IPS DF 4.7 (cell line): ENCODE data around the gene TCP10L.
"Not testable (repeated sequence)": the region's sequence is repeated elsewhere in the genome, so short reads cannot be mapped to it uniquely, and the experiment has no call there.

ENCODE experiments used
- DNase-seq: peaks from one replicate; pipeline ENCODE4 v3.0.0-alpha.2; 2013; ENCODE audit warnings: low spot score; ENCODE audit errors: extremely low read depth

Gene TCP10L

DNA sequence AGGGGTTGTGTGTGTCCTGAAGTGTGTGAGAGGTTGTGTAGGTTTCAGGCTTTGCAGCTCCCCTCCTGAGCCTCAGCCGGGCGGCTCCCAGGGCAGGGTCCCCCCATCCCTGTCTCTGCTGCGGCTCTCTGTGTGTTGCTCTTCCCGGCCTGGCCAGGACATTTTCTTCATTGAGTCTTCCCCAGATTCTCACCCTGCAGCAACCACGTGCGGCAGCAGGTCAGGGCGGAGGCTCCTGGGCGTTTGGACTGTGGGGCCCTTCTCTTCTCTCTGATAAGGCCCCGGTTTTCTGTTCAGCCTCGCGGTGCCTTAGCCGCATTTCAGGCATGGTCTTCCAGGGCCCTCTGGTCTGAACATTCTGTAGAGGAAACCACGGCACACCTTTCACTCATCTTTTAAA, 1.8 kb upstream of the TCP10L start:
- DNase-seq = no peak

DNA sequence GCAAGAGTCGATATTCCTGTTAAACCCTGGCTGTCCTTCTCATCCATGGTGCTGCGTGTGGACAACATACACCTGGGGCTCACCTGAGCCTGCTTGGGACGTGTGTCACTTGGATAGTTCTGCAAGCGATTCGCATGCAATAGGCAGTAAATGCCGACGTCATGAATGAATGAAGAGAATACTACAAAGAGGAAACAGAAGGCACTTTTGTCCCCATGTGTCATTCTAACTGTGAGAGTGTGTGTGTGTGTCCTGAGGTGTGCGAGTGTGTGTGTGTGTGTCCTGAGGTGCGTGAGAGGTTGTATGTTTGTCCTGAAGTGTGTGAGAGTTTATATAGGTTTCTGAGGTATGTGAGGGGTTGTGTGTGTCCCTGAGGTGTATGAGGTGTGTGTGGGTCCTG, 647 bp upstream of the TCP10L start:
- no peak for DNase-seq

DNA sequence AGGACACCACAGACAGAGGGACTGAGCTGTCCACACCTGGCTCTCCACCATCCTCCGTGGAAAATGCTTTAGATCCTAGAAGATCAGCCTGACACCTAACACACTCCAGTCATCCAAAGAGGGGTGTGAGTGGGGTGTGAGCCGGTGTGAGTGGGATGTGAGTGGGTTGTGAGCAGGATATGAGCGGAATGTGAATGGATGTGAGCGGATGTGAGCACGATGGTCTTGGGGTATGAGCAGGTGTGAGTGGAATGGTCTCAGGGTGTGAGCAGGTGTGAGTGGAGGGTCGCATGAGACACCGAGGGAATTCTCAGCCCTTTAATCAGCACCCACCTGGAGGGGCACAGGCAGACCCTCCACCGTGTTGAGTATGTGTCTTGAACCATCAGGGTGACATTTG, 851 bp downstream of the TCP10L start:
- DNase-seq = no peak

DNA sequence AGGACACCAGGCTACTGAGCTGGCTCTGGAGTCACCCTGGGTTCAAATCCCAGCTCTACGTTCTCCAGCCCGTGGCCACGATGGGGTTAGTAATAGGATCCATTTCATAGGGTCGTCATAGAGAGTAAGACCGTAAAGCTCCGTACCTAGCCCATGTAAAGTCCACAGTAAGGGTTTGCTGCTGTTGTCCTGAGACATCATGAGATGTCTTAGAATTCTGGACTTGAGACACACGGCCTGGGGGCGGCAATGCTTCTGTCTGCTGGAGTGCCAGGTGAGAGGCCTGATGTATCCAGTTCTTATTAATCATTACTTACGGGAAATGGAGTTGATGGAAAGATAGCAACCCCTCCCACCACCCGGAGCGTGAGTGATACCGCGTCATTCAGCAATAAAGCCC, 3.6 kb downstream of the TCP10L start:
- DNase-seq = no peak

DNA sequence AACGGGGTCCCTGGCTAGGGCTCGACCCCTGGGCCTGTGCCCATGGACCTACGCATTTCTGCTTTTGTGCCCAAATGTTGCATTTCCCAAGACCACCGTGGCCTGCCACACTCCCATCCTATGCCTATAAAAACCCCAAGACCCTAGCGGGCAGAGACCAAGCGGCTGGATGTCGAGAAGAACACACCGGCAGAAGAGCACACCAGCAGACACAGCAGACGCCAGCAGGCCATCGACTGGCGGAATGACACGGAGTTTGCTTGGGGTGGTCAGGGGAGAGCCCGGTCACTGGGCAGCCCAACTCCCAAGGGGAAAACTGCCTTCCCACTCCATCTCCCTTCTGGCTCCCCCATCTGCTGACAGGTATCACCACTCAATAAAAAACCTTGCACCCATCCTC, 4.4 kb downstream of the TCP10L start:
- no peak for DNase-seq

DNA sequence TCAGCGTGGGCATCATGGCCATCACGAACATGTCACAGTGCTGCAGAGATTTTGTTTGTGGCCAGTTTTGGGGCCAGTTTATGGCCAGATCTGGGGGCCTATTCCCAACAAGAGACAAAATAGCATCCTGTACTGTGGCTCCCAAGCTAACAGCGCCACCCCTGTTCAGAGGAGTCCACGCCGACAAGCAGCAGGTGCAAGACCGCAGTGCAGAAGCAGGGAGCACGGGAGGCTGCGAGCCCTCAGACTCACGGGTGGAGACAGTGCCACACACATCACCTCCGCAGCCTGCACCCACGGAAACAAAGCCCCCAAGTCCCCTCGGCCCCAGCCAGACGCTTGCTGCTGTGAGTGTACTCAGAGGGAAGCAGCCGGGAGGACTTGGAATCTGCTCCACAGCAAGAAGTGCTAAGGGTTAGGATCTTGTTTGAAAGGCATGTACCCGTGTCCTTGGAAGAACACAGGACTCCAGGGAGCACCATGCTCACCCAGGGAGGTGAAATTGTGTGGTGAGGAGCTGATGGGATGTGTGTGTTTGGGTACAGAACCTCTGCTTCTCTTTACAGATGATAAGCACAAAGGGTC, 7.1 kb downstream of the TCP10L start:
- no peak for DNase-seq

DNA sequence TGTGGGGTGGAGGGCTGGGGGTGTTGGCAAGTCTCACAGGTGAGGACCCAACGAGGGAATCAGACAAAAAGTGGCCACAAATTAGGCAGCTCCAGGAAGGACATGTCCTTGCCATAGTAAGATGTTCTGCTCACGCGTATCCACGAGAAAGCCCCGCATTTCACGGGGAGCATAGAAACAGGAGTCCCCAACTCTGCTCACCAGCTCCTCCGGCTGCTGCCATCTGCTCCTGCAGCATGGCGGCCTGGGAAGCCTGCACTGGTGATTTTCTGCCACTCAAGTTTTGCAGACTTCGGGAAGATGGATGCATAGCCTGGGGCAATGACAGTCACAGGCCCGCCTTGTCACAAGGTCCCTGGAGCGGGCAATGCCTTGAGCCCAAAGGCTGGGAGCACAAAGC, 9.3 kb downstream of the TCP10L start:
- DNase-seq = no peak

DNA sequence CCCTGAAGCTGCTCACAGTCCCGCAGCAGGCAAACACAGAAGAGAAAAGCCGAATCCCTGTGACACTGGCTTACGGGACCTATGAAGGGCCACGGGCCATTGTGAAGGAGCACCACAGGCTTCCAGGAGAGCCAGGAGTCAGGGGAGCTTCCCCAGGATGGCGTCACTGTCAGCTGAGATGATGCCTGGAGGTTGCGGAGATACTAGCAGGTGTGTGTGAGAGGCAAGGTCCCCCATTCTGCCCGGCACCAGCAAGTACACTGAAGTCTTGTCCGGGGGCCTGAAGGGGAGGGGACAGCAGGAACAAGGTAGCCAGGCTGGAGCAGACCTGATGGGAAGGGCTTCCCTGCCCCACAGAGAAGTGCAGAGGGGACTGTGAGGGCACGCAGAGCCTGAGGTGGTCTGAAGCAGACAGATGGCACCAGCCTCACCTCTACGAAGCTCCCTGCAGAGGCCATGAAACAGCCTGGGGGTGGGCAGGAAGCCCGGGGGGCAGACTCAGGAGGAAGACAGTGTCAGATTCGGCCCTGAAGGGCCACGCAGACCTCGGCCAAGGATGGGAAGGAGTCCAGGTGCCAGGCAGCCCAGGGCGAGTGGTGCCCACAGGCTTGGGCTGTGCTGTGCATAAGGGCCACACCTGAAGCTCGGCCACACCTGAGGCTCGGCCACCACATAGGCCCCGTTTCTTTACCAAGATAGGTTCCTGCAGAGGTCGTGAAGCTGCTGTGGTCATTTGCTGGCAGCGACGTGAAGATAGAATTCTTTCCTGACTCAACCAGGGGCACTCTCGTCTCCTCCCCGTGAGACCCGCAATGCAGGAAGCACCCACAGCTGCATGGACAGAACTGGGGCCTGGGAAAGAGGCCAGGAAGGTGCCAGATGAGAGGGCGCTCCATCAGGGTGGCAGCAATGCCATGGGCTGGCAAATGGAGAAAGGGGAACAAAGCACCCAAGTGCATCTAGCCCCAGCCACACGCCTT, 10.1 kb downstream of the TCP10L start:
- no peak for DNase-seq

DNA sequence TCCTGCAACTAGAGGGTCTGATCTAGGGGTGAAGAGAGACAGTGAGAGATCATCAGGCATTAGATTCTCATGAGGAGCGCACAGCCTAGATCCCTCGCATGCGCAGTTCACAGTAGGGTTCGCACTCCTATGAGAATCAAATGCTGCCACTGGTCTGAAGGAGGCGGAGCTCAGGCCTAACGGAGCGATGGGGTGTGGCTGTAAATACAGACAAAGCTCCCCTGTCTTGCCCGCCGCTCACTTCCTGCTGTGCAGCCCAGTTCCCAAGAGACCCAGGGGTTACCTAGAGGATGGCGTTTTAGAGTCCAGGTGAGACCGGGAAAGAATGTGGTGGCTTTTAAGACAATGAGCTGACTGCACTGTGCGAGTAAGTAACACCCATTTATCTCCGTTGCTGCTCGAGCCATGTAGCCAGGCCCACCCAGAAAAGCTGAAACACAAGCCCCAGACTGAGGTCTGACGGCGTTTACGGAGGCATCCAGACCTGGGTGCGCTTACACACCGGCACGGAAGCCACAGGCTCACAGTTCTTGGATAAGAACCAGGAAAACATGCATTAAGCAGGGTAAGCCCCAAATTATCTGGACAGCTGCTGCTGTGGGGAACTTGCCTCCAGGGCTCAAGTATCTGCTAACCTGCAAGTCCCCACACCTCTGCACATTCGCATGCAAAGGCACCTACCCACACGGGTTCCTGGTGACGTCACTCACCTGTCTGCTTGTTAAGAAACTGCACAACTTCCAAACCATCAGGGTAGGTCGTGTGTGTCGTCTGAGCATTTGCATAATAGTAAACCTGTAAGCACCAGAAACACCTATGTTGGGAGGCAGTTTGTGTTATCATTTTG, 12.5 kb downstream of the TCP10L start:
- no peak for DNase-seq

DNA sequence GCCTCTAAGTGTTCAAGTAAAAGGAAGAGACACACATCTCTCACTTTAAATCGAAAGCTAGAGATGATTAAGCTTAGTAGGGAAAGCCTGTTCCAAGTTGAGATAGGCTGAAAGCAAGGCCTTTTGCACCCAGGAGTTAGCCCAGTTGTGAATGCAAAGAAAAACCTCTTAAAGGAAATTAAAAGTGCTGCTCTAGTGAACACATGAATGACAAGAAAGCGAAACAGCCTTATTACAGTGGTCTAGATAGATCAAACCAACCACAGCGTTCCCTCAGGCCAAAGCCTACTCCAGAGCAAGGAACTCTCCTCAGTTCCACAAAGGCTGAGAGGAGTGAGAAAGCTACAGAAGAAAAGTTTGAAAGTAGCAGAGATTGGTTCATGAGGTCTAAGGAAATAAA, 14.9 kb downstream of the TCP10L start:
- DNase-seq = no peak

DNA sequence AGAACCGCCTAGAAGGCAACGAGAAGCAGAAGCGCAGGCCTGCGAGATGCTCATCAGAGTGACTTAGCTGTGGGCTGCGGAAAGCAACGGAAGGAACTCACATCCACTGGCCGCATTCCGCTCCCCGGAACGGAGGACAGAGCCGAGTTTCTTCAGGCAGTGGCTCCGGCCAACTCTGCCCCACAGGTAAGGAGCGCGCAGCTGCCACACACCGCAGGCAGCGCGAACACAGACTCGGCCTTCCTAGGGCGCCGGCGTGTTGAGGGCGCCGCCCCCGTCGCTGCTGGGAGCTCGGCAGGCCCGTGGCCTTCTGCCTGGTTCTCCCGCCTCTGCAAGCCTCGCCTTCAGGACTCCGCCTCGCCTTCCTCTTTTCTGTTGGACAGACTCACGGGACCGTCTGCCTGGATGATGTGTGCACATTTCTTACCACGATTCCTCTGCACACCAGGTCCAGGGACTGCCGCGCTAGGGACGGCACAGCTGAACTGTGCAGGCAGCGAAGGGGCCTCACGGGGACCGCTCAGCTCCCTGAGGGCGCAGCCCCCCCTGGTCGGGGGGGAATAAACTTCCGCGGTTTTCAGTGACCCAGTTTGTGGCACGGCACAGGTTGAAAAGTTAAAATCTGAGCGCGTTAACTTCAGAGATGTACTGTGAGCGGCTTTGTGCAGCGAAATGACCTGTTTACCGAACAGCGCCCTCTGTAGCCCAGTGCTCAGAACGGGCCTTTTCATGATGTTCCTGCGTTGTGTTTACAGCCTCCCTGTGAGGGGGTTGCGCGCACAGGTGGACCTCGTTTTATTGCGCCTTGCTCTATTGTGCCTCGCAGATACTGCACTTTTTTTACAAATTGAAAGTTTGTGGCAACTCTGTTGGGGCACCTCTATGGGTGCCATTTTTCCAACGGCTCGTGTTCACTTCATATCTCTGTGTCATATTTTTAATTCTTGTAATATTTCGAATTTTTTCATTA, 15.8 kb downstream of the TCP10L start:
- DNase-seq = peak; percentile 85

DNA sequence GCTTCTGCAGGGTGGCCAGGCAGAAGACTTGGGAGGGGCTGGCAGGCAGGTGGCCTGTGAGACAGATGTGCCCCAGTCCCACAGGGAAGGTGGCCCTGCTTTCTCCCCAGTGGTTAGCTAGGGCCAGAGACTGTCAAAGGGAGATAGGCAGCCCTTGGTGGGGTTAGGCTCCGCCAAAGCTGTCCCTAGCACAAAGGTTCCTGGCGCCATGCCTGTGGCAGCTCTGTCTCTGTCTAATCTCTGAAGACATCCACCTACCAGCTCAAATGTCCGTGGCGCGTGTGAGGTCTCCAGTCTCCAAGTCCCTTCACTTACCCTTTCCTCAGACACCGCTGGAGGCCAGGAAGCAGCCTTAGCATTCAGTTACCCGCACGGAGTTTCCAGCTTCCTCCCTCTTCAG, 17.7 kb downstream of the TCP10L start:
- DNase-seq = no peak

DNA sequence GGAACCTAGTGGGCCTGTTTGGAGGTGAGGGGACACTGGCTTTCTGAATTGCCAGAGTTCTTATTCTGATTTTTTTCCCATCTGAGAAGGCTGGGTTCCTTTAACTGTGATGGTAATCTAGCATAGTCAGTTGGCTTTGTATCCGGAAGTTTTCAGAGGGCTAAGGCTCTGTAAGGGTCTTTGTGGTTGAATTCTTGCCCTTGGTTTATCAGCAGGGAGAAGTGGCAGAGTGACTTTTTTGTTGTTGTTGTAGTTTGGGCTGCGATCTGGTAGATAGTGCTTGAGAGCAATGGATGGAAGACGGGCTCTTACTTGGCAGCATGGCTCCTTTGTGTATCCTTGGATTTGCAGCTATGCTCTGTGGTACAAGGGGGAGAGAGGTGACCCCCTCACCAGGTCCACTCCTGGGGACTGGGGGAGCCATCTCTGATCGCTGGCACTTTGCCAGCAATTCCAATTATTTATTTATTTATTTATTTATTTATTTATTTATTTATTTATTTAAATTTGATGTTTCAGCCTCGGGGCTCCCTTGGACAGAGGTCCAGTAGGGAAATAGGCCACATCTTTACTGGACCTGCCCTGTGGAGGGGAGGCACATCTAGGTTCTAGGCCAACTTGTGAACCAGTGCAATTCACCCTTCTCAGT, 18.5 kb downstream of the TCP10L start:
- no peak for DNase-seq

DNA sequence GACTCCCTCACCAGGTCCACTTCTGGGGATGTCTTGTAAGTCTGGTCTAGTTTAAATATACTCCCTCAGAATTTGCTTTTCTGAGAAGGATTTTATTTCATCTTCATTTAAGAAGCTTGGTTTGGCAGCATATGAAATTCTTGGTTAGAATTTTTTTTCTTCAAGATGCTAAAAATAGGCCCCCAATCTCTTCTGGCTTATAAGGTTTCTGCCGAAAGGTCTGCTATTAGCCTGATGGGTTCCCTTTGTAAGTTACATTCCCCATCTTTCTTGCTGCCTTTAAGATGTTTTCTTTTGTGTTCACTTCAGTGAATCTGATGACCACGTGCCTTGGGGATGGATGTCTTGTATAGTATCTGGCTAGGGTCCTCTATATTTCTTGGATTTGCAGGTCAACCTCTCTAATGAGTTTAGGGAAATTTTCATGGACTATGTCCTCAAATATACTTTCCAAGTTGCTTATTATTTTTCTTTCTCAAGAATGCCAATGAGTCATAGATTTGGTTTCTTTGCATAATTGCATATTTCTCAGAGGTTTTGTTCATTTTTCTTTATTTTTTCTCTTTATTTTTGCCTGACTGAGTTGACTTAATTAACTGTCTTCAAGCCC, 19.4 kb downstream of the TCP10L start:
- no peak for DNase-seq

DNA sequence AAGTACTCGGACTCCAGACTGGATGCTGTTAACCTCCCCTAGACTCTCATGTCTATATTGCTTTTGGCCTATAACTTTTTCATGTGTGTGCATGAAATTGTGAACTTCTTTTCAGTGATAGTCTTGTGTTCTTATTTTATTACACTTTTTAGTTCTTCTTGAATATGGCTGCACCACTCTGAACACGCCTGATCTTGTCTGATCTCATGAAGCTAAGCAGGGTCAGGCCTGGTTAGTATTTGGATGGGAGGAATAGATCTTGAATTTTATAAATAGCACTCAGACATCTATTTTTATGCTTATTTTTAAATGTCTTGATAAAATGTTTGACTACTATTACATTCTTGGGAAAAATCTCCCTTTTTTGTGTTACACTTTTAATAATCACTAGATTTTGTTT, 22.4 kb downstream of the TCP10L start:
- no peak for DNase-seq

DNA sequence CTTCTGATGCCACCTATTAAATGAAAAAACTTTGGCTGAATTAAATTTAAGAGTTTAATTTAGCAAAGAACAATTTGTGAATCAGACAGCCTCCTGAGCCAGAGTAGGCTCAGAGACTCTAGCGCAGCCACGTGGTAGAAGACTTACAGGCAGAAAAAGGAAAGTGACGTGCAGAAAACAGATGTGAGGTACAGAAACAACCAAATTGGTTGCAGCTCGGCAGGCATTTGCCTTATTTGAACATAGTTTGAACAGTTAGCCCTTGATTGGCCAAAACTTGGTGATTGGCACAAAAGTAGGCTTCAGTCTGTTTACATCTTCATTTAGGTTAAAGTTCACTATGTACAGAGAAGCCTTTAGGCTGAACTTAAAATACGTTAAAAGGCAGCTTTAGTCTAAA, 22.9 kb downstream of the TCP10L start:
- no peak for DNase-seq

DNA sequence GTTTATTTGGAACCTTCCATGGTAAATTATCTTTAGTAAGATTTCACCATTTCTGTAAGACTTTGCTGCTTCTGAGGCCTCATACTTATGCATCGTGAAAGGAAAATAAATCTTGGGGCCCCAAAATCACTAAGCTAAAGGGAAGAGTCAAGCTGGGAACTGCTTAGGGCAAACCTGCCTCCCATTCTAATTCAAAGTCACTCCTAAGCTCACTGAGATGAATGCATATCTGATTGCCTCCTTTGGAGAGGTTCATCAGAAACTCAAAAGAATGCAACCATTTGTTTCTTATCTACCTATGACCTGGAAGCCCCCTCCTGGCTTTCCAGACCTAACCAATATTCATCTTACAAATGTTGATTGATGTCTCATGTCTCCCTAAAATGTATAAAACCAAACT, 23.8 kb downstream of the TCP10L start:
- not testable (repeated sequence) for DNase-seq

DNA sequence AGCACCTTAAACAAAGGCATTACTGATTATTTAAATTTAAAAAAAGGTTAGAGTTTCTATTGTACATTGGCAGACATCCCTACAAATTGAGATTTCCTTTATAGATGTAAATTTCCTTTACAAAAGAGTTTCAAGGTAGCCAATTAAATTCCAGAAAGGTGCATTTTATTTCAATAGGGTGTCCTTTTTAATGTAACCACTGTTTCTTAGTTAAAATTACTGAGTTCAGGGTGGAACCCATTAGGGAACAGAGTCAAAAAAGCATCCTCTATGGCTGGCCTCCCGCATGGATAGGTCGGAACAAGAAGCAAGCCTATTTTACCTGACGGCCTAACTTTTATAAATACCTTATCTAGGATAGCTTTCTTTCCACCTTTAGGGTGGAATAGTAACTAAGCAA, 24.4 kb downstream of the TCP10L start:
- no peak for DNase-seq

DNA sequence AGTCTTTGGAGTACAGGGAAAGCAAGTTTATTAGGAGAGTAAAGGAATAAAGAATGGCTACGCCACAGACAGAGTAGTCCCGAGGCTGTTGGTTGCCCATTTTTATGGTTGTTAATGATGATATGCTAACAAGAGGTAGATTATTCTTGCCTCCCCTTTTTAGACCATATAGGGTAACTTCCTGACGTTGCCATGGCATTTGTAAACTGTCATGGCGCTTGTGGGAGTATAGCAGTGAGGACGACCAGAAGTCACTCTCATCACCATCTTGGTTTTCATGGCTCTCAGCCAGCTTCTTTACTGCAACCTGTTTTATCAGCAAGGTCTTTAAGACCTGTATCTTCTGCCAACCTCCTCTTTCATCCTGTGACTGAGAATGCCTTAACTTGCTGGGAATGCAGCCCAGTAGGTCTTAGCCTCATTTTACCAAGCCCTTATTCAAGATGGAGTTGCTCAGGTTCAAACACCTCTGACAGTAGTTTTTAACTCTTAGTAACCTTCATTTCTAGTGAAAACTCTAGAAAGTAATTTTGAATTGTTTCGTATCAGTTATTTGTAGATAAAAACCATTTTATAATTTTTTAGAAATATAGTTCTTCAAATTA, 26.2 kb downstream of the TCP10L start:
- no peak for DNase-seq

DNA sequence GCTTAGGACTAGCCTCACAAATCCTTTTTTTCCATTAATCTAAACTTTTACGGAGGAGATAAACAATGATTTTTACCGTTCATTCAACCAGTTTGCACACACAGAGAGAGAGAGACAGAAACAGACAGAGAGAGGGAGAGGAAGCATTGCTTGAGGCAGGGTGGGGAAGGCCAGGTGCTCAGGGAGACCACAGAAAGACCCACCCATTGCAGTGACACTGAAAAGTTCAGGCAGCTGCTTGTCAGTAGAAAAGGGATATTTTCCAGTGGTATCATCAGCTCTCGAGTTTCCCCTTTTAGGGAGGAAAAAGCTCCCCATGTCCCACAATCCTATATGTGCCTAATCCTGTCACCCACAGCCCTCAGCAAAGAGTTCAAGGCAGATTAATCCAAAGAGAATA, 27.2 kb downstream of the TCP10L start:
- no peak for DNase-seq
